ENCODE measurements around the gene METTL5. TPM values are rescaled to one million over a fixed set of nuclear protein-coding genes. Genes with fewer than 3 reads are reported as not detected.

METTL5 gene
- total and polyA plus RNA-seq, 9 of the 15 experiments (the other 6 are each of a cell fraction or from before 2014, with no cell fraction given) = 149 to 471 (median 224) TPM

GRCh38 chr2:169839954-169840746 lies 15.4 kb upstream of the METTL5 start (continued):
- TF ChIP-seq NR4A1 (CRISPR knock-in tag; IDR thresholded peaks at IDR 0.05) (0 out of 2 replicates have a peak, but pooled peaks have one; percentile 16), NR4A1 (tag; IDR thresholded peaks at IDR 0.05) (0 out of 2 replicates have a peak, but pooled peaks have one; percentile 24), PHF20 (IDR thresholded peaks at IDR 0.05; ENCODE audit: partially characterized antibody) (no peak), KDM1A (IDR thresholded peaks at IDR 0.05) (no peak), ZNF347 (CRISPR knock-in tag; IDR thresholded peaks at IDR 0.05; ENCODE audit: low read depth) (no peak), RUNX1 (IDR thresholded peaks at IDR 0.05; ENCODE audit: low read depth) (no peak), SOX6 (IDR thresholded peaks at IDR 0.05) (peak; percentile 85), FOXK2 (conservative IDR thresholded peaks at IDR 0.05 in 1 of 2, IDR thresholded peaks at IDR 0.05 in 1 of 2; ENCODE audit: low read depth in 2 of 2) (peak; percentile 32 to 56; a peak in 1 of 4 replicates), BRD9 (IDR thresholded peaks at IDR 0.05; ENCODE audit: low read depth, partially characterized antibody) (peak; percentile 41), NFYB (IDR thresholded peaks at IDR 0.05; ENCODE audit: extremely low read depth, insufficient read length) (no peak), ZNF586 (CRISPR knock-in tag; conservative IDR thresholded peaks at IDR 0.05) (no peak), ZNF592 (IDR thresholded peaks at IDR 0.05) (peak; percentile 84), RNF2 (IDR thresholded peaks at IDR 0.05) (peak; percentile 48; the same call in 1 of the 2 replicates), POLR2AphosphoS5 (IDR thresholded peaks at IDR 0.05; ENCODE audit: control insufficient read depth, insufficient read depth, low read depth, low read length) (peak; percentile 52; the same call in 1 of the 2 replicates), SMARCA4 (IDR thresholded peaks at IDR 0.05) (peak; percentile 84), LCOR (CRISPR knock-in tag; IDR thresholded peaks at IDR 0.05) (peak; percentile 40; the same call in 1 of the 2 replicates)
- TF ChIP-seq, protein P1, sequence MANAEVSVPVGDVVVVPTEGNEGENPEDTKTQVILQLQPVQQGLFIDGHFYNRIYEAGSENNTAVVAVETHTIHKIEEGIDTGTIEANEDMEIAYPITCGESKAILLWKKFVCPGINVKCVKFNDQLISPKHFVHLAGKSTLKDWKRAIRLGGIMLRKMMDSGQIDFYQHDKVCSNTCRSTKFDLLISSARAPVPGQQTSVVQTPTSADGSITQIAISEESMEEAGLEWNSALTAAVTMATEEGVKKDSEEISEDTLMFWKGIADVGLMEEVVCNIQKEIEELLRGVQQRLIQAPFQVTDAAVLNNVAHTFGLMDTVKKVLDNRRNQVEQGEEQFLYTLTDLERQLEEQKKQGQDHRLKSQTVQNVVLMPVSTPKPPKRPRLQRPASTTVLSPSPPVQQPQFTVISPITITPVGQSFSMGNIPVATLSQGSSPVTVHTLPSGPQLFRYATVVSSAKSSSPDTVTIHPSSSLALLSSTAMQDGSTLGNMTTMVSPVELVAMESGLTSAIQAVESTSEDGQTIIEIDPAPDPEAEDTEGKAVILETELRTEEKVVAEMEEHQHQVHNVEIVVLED (CRISPR knock-in tag; IDR thresholded peaks at IDR 0.05) = no peak

Measured in K562 (cell line).